ENCODE measurements around the gene PEX11G. TPM values are rescaled to one million over a fixed set of nuclear protein-coding genes. Genes with fewer than 3 reads are reported as not detected.

PEX11G gene
- total RNA-seq, 4 donors from 2014 or later: 4.4 to 9.9 (median 4.7) TPM

- DNase-seq (ENCODE audit: low spot score) (no peak), ATAC-seq (ENCODE audit: low FRiP score) (no peak)
- TF ChIP-seq, protein P1, sequence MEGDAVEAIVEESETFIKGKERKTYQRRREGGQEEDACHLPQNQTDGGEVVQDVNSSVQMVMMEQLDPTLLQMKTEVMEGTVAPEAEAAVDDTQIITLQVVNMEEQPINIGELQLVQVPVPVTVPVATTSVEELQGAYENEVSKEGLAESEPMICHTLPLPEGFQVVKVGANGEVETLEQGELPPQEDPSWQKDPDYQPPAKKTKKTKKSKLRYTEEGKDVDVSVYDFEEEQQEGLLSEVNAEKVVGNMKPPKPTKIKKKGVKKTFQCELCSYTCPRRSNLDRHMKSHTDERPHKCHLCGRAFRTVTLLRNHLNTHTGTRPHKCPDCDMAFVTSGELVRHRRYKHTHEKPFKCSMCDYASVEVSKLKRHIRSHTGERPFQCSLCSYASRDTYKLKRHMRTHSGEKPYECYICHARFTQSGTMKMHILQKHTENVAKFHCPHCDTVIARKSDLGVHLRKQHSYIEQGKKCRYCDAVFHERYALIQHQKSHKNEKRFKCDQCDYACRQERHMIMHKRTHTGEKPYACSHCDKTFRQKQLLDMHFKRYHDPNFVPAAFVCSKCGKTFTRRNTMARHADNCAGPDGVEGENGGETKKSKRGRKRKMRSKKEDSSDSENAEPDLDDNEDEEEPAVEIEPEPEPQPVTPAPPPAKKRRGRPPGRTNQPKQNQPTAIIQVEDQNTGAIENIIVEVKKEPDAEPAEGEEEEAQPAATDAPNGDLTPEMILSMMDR (IDR thresholded peaks at IDR 0.05): no peak
Measured at GRCh38 chr19:7519361-7520130, 30.7 kb upstream of the PEX11G start.

- ATAC-seq (ENCODE audit: low FRiP score) (no peak), DNase-seq (ENCODE audit: low spot score) (no peak)
- TF ChIP-seq, protein P1 (IDR thresholded peaks at IDR 0.05): no peak
Measured at GRCh38 chr19:7516878-7517277, 28.0 kb upstream of the PEX11G start.

GRCh38 chr19:7516333-7516732 lies 27.5 kb upstream of the PEX11G start:
- TF ChIP-seq, protein P1 (IDR thresholded peaks at IDR 0.05): no peak
- no peak for ATAC-seq (ENCODE audit: low FRiP score)
- DNase-seq (ENCODE audit: low spot score): no peak

- TF ChIP-seq, protein P1 (IDR thresholded peaks at IDR 0.05): no peak
- no peak for DNase-seq (ENCODE audit: low spot score)
- ATAC-seq (ENCODE audit: low FRiP score): peak; percentile 68
Measured at GRCh38 chr19:7515645-7516151, 26.9 kb upstream of the PEX11G start, which contains the start of gene ZNF358. Gene ZNF358 (plus strand): TSS chr19:7516103. CDS start chr19:7519243, 3,140 bp downstream.

GRCh38 chr19:7515110-7515644 lies 26.3 kb upstream of the PEX11G start:
- TF ChIP-seq, protein P1 (IDR thresholded peaks at IDR 0.05): no peak
- no peak for ATAC-seq (ENCODE audit: low FRiP score)
- no peak for DNase-seq (ENCODE audit: low spot score)

- DNase-seq (ENCODE audit: low spot score) (no peak), ATAC-seq (ENCODE audit: low FRiP score) (no peak)
- TF ChIP-seq, protein P1 (IDR thresholded peaks at IDR 0.05): no peak
Measured at GRCh38 chr19:7513809-7514642, 25.2 kb upstream of the PEX11G start.
